ENCODE results near the gene GMEB1.

GMEB1 gene

GRCh38 chr1:28755701-28756100 lies 87.1 kb downstream of the GMEB1 start:
- H3K27ac ChIP-seq, result no peak overlapping the region
- H2AFZ ChIP-seq (ENCODE audit: low read depth), result no peak overlapping the region
- H3K9ac ChIP-seq, result no peak overlapping the region
- TF ChIP-seq CTCF (conservative IDR thresholded peaks at IDR 0.05; ENCODE audit: low read depth, low read length), result no peak
- peaks cover 16% of the 10 kb centered on the region for H3K36me3 ChIP-seq (ENCODE audit: insufficient read depth)
- no peaks in the 10 kb centered on the region for H3K4me1 ChIP-seq (ENCODE audit: low read depth, poor library complexity, severe bottlenecking)
- no peaks in the 10 kb centered on the region for H3K27me3 ChIP-seq (ENCODE audit: insufficient read depth, low read depth)
- H3K4me3 ChIP-seq (IDR thresholded peaks at IDR 0.05; ENCODE audit: insufficient read depth, low read depth, low read length), result no peak overlapping the region
- peaks cover 66% of the 10 kb centered on the region for H4K20me1 ChIP-seq (ENCODE audit: insufficient read depth)
- no peak overlapping the region for H3K4me2 ChIP-seq
- peaks cover 100% of the 10 kb centered on the region for H3K79me2 ChIP-seq (ENCODE audit: insufficient read depth, low read depth)

GRCh38 chr1:28756846-28757245 lies 88.3 kb downstream of the GMEB1 start:
- no peaks in the 10 kb centered on the region for H3K4me1 ChIP-seq (ENCODE audit: low read depth, poor library complexity, severe bottlenecking)
- H3K9ac ChIP-seq, result no peak overlapping the region
- H3K27ac ChIP-seq, result no peak overlapping the region
- H3K4me3 ChIP-seq (IDR thresholded peaks at IDR 0.05; ENCODE audit: insufficient read depth, low read depth, low read length), result no peak overlapping the region
- H4K20me1 ChIP-seq (ENCODE audit: insufficient read depth), result peaks cover 58% of the 10 kb centered on the region
- peaks cover 16% of the 10 kb centered on the region for H3K36me3 ChIP-seq (ENCODE audit: insufficient read depth)
- H3K27me3 ChIP-seq (ENCODE audit: insufficient read depth, low read depth), result no peaks in the 10 kb centered on the region
- TF ChIP-seq CTCF (conservative IDR thresholded peaks at IDR 0.05; ENCODE audit: low read depth, low read length), result no peak
- no peak overlapping the region for H2AFZ ChIP-seq (ENCODE audit: low read depth)
- H3K79me2 ChIP-seq (ENCODE audit: insufficient read depth, low read depth), result peaks cover 100% of the 10 kb centered on the region
- no peak overlapping the region for H3K4me2 ChIP-seq

DNA sequence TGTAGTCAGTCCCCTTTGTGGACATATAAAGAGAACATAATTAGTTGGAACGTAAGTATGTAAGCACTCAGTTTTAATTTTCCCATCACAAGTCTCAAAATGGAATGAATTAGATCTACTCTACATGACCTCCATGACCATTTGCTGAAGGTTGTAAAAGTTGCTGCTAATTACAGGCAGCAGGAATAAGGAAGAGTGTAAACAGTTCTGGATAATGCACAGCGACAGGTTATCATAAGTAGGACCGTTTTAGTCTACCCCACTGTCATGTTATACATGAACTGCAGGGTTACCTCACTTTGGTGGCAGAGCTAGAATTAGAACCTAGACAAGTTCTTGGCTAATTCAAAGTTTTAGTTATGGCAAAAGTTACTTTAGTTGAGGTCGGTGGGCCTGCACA lies 89.8 kb downstream of the GMEB1 start:
- peaks cover 13% of the 10 kb centered on the region for H3K36me3 ChIP-seq (ENCODE audit: insufficient read depth)
- no peak for TF ChIP-seq CTCF (conservative IDR thresholded peaks at IDR 0.05; ENCODE audit: low read depth, low read length)
- peaks cover 54% of the 10 kb centered on the region for H4K20me1 ChIP-seq (ENCODE audit: insufficient read depth)
- H3K4me2 ChIP-seq, result no peak overlapping the region
- no peak overlapping the region for H2AFZ ChIP-seq (ENCODE audit: low read depth)
- no peak overlapping the region for H3K4me3 ChIP-seq (IDR thresholded peaks at IDR 0.05; ENCODE audit: insufficient read depth, low read depth, low read length)
- no peak overlapping the region for H3K27ac ChIP-seq
- H3K4me1 ChIP-seq (ENCODE audit: low read depth, poor library complexity, severe bottlenecking), result no peaks in the 10 kb centered on the region
- no peaks in the 10 kb centered on the region for H3K27me3 ChIP-seq (ENCODE audit: insufficient read depth, low read depth)
- H3K79me2 ChIP-seq (ENCODE audit: insufficient read depth, low read depth), result peaks cover 100% of the 10 kb centered on the region
- H3K9ac ChIP-seq, result no peak overlapping the region

DNA sequence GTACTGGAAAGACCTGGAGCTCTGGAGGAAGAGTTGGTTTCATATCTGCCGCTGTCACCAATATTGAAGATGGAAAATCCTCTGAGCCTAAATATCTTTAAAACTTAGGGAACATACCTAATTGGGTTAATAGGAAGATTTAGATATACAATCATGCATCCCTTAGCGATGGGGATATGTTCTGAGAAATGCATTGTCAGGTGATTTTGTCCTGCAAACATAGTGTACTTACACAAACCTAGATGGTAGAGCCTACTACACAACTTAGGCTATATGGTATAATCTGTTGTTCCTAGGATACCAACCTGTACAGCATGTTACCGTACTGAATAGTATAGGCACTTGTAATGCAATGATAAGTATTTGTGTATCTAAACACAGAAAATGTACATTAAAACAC lies 90.7 kb downstream of the GMEB1 start:
- Histone ChIP-seq H3K27me3 (ENCODE audit: insufficient read depth, low read depth) (no peaks in the 10 kb centered on the region), H3K27ac (no peak overlapping the region), H3K4me2 (no peak overlapping the region), H3K4me1 (ENCODE audit: low read depth, poor library complexity, severe bottlenecking) (no peaks in the 10 kb centered on the region), H3K4me3 (IDR thresholded peaks at IDR 0.05; ENCODE audit: insufficient read depth, low read depth, low read length) (no peak overlapping the region), H3K36me3 (ENCODE audit: insufficient read depth) (peaks cover 12% of the 10 kb centered on the region), H2AFZ (ENCODE audit: low read depth) (no peak overlapping the region), H3K79me2 (ENCODE audit: insufficient read depth, low read depth) (peaks cover 95% of the 10 kb centered on the region), H4K20me1 (ENCODE audit: insufficient read depth) (peaks cover 46% of the 10 kb centered on the region), H3K9ac (no peak overlapping the region)
- no peak for TF ChIP-seq CTCF (conservative IDR thresholded peaks at IDR 0.05; ENCODE audit: low read depth, low read length)
